GM18498 (cell line): Measurements from ENCODE around the gene PDXDC1.
A peak's percentile ranks its signal among the peaks of the same experiment; 100 is the strongest.
"Not testable (repeated sequence)": the region's sequence is repeated elsewhere in the genome, so short reads cannot be mapped to it uniquely, and the experiment has no call there.

Experiments used
- ATAC-seq: cut with Tn5 transposase; IDR thresholded peaks from one replicate; pipeline ENCODE4 v1.9.1; 2021; ENCODE audit warnings: mild to moderate bottlenecking, moderate library complexity; ENCODE audit not compliant: unreplicated experiment

PDXDC1 gene

GRCh38 chr16:14971621-14972228 is 3.1 kb upstream of the PDXDC1 start:
- ATAC-seq, result not testable (repeated sequence)

GRCh38 chr16:14973785-14974322 is 972 bp upstream of the PDXDC1 start:
- not testable (repeated sequence) for ATAC-seq

GRCh38 chr16:14974331-14974655 is 533 bp upstream of the PDXDC1 start:
- ATAC-seq, result not testable (repeated sequence)

- ATAC-seq, result peak; percentile 9
These were observed 780 bp downstream of the PDXDC1 start for GRCh38 chr16:14975418-14976194.

GRCh38 chr16:14976971-14977736 is 2.3 kb downstream of the PDXDC1 start:
- not testable (repeated sequence) for ATAC-seq

- ATAC-seq, result not testable (repeated sequence)
These were observed 3.5 kb downstream of the PDXDC1 start for GRCh38 chr16:14978281-14978680.

- not testable (repeated sequence) for ATAC-seq
These were observed 4.1 kb downstream of the PDXDC1 start for GRCh38 chr16:14978908-14979307.

- not testable (repeated sequence) for ATAC-seq
These were observed 6.4 kb downstream of the PDXDC1 start for GRCh38 chr16:14981234-14981633.

GRCh38 chr16:14982521-14982920 is 7.7 kb downstream of the PDXDC1 start:
- not testable (repeated sequence) for ATAC-seq

GRCh38 chr16:14988092-14988491 is 13.3 kb downstream of the PDXDC1 start:
- ATAC-seq, result not testable (repeated sequence)

- ATAC-seq, result not testable (repeated sequence)
These were observed 13.9 kb downstream of the PDXDC1 start for GRCh38 chr16:14988661-14989191.

GRCh38 chr16:14989291-14990281 is 14.8 kb downstream of the PDXDC1 start:
- not testable (repeated sequence) for ATAC-seq

- not testable (repeated sequence) for ATAC-seq
These were observed 18.7 kb downstream of the PDXDC1 start for GRCh38 chr16:14993277-14994151.

- not testable (repeated sequence) for ATAC-seq
These were observed 21.9 kb downstream of the PDXDC1 start for GRCh38 chr16:14996702-14997101.

- not testable (repeated sequence) for ATAC-seq
These were observed 23.5 kb downstream of the PDXDC1 start for GRCh38 chr16:14998300-14998699.

- ATAC-seq, result not testable (repeated sequence)
These were observed 25.0 kb downstream of the PDXDC1 start for GRCh38 chr16:14999845-15000244.

- not testable (repeated sequence) for ATAC-seq
These were observed 27.6 kb downstream of the PDXDC1 start for GRCh38 chr16:15002448-15002847.

- ATAC-seq, result not testable (repeated sequence)
These were observed 30.7 kb downstream of the PDXDC1 start for GRCh38 chr16:15005357-15006132.
